B cell (primary cell): Measurements from ENCODE around the gene BLACAT1.

Experiments
- CTCF ChIP-seq: fragments of 200-600 bp; IDR thresholded peaks from one replicate; pipeline ENCODE4 v1.8.0; 2022; ENCODE audit warnings: antibody characterized with exemption, mild to moderate bottlenecking
- EZH2 ChIP-seq: IDR thresholded peaks from 2 replicates; pipeline ENCODE4 v1.6.1; 2012; ENCODE audit warnings: borderline replicate concordance, low read depth, mild to moderate bottlenecking, moderate library complexity, low read length; ENCODE audit not compliant: insufficient read depth, poor library complexity, severe bottlenecking

- no peak for TF ChIP-seq CTCF
- TF ChIP-seq EZH2: no peak
These were observed 10.3 kb downstream of the BLACAT1 start for GRCh38 chr1:205445646-205445935.
